GM12865 (cell line): ENCODE measurements around the gene DNM2.
"Not testable (repeated sequence)": the region's sequence is repeated elsewhere in the genome, so short reads cannot be mapped to it uniquely, and the experiment has no call there.

Experiments used
- DNase-seq: peaks from one replicate; pipeline ENCODE4 v3.0.0; 2010; ENCODE audit warnings: low read depth
- H3K4me3 ChIP-seq: 2 replicates; pipeline ENCODE4 v1.5.1; 2011; ENCODE audit warnings: mild to moderate bottlenecking, low read depth, low read length, control low read depth
- CTCF ChIP-seq: IDR thresholded peaks from 2 replicates; pipeline ENCODE4 v1.5.1; 2011; ENCODE audit warnings: low read length, control low read depth, low read depth, inconsistent platforms; ENCODE audit not compliant: insufficient read depth; ENCODE audit errors: missing control alignments

Gene DNM2

DNA sequence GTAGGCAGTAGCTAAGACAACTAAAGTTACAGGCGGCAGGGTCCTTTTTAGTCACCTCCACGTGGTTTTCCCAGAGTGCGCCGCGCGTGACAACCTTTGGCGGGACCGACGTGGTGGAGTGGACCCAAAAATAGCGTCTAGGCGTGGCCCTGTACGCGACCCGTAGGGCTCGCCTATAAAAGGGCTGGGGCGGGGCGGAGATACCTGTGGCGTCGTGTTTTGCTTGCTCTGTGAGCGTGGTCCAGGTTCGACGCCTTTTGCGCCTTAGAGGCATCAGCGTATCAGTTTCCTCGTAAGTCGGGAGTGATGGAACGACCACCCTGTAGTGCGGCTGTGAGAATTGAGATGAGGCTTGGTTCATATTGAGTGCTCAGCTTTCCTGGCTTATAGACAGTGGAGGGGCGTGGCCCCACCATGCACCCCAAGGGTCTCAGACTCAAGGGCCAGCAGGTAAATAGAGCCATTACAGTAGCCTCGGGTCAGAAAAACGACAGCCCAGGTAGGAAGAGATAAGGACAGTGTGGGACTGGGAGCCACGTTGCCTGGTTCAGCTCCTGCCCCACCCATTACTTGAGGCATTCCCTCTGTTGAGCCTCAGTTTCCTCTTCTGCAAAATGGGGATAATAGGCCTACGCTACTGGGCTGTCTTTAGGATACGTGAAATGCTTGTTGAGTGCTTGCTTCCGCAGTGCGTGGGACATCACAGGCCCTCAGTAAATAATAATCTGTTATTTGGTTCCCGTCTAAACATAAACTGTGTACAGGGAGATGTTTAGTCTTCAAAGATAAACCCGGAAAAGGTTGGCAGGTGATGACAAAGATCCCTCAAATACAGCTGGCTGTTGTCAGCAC lies 118.8 kb downstream of the DNM2 start:
- DNase-seq: peak; percentile 98
- no peak for TF ChIP-seq CTCF

GRCh38 chr19:10837649-10838048 lies 119.8 kb downstream of the DNM2 start:
- not testable (repeated sequence) for H3K4me3 ChIP-seq

More for the DNA sequence above, 118.8 kb downstream of the DNM2 start:
- H3K4me3 ChIP-seq: peak overlapping the region; percentile 80

GRCh38 chr19:10838377-10838776 lies 120.5 kb downstream of the DNM2 start:
- H3K4me3 ChIP-seq: no peak overlapping the region
- no peak for TF ChIP-seq CTCF
- DNase-seq: no peak

More at GRCh38 chr19:10837649-10838048, 119.8 kb downstream of the DNM2 start:
- not testable (repeated sequence) for DNase-seq

DNA sequence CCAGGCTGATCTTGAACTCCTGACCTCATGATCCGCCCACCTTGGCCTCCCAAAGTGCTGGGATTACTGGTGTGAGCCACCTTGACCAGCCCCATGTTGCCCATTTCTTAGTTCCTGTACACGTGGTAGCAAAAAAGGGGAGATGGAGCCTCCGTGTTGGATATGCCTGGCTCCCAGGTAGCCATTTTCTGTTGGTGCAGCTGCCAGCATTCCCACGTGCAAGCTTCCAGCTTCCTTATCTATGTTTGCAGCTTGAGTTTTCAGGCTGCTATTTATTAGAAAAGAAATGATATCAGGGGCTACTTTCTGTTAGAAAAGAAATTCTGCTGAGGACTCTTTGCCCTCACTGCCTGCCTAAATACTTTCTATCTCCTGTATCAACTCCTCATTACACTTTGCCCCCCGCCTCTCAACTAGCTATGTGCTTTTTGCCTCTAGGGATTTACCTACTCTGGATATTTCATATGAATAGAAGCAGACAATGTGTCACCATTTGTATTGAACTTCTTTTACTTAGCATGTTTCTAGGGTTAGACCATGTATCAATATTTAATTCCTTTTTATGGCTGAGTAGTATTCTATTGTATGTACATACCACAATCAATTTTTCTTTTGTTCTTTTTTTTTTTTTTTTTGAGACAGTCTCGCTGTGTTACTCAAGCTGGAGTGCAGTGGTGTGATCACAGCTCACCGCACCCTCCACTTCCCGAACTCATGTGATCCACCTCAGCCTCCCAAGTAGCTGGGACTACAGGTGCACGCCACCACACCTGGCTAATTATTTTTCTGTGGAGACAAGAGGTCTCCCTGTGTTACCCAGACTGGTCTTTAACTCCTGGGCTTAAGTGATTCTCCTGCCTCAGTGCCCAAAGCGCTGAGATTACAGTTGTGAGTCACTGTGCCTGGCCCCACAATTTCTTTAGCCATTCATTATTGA lies 121.5 kb downstream of the DNM2 start:
- no peak for DNase-seq
- TF ChIP-seq CTCF: no peak
- no peak overlapping the region for H3K4me3 ChIP-seq

- TF ChIP-seq CTCF: no peak
- no peak for DNase-seq
- H3K4me3 ChIP-seq: no peak overlapping the region
Observed at GRCh38 chr19:10842788-10843187, 124.9 kb downstream of the DNM2 start.

DNA sequence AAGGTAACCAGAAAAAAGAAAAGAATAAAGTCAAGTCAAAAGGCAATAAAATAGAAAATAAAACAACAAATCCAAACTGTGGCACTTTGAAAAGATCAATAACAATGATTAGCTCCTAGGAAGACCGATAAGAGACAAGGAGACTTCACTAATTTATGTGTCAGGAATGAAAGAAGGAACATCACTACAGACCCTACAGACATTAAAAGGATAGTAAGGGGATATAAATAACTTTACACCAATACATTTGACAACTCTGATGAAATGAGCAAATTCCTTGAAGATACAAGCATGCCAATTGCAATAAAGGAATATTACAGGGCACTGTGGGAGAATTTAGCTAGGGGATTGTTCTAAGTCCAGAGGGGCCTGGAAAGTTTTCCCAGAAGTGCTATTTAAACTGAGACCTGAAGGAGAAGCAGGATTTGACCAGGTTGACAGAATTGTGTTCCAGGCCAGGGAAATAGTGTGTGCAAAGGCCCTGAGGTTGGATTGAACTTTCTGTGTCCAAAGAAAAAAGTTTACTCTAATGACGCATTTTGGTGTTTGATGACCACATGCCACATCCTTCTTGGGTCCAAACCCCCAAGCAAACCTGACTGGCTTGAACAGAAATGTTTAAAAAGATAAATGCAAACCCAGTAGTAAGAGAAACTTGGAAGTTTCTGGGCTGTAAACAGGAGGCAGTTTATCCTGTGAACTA lies 128.8 kb downstream of the DNM2 start:
- DNase-seq: no peak
- TF ChIP-seq CTCF: no peak

More for the DNA sequence above, 128.8 kb downstream of the DNM2 start:
- no peak overlapping the region for H3K4me3 ChIP-seq
